Loucy (cell line): ENCODE data around the gene VTI1B.

Experiments used
- H2AFZ ChIP-seq: fragments of 200-600 bp; sonication (generic); 2 replicates; pipeline ENCODE4 v1.6.0; 2016; ENCODE audit warnings: antibody characterized with exemption, mild to moderate bottlenecking, low read length, moderate library complexity
- H3F3A ChIP-seq: fragments of 200-600 bp; 2 replicates; pipeline ENCODE4 v1.6.0; 2016; ENCODE audit warnings: antibody characterized with exemption, low read depth, mild to moderate bottlenecking
- H3K27me3 ChIP-seq: fragments of 200-600 bp; sonication (generic); 2 replicates; pipeline ENCODE4 v1.6.1; 2014; ENCODE audit warnings: low read length, mild to moderate bottlenecking; ENCODE audit not compliant: insufficient read depth, poor library complexity, severe bottlenecking
- H3K36me3 ChIP-seq: fragments of 200-600 bp; sonication (generic); 2 replicates; pipeline ENCODE4 v1.6.1; 2016; ENCODE audit warnings: low read length; ENCODE audit not compliant: insufficient read depth
- H3K4me1 ChIP-seq: fragments of 200-600 bp; sonication (generic); 2 replicates; pipeline ENCODE4 v1.5.1; 2014; ENCODE audit warnings: low read length, mild to moderate bottlenecking; ENCODE audit not compliant: insufficient read depth, poor library complexity, severe bottlenecking
- H3K4me2 ChIP-seq: fragments of 200-600 bp; sonication (generic); 2 replicates; pipeline ENCODE4 v1.6.0; 2014; ENCODE audit warnings: antibody characterized with exemption, low read length, low read depth, mild to moderate bottlenecking; ENCODE audit not compliant: poor library complexity, severe bottlenecking
- H3K4me3 ChIP-seq: fragments of 200-600 bp; sonication (generic); 2 replicates; pipeline ENCODE4 v1.5.1; 2014; ENCODE audit warnings: low read length, mild to moderate bottlenecking, mixed read lengths; ENCODE audit not compliant: poor library complexity, severe bottlenecking
- H3K79me2 ChIP-seq: fragments of 200-600 bp; sonication (generic); 2 replicates; pipeline ENCODE4 v1.6.1; 2014; ENCODE audit warnings: low read length; ENCODE audit not compliant: insufficient read depth
- H3K9ac ChIP-seq: fragments of 200-600 bp; sonication (generic); 2 replicates; pipeline ENCODE4 v1.6.0; 2014; ENCODE audit warnings: mild to moderate bottlenecking, low read depth, low read length, moderate library complexity; ENCODE audit not compliant: poor library complexity, severe bottlenecking
- H3K9me2 ChIP-seq: fragments of 200-600 bp; sonication (generic); replicated peaks from 2 replicates; pipeline ENCODE4 v1.6.1; 2016; ENCODE audit warnings: low read depth, low read length, mixed read lengths
- H3K9me3 ChIP-seq: fragments of 200-600 bp; sonication (generic); 2 replicates; pipeline ENCODE4 v1.6.1; 2014; ENCODE audit warnings: mild to moderate bottlenecking, antibody characterized with exemption, low read length, low read depth; ENCODE audit not compliant: insufficient read depth
- H4K20me1 ChIP-seq: fragments of 200-600 bp; sonication (generic); 2 replicates; pipeline ENCODE4 v1.6.0; 2014; ENCODE audit warnings: antibody characterized with exemption, low read length, mild to moderate bottlenecking; ENCODE audit not compliant: insufficient read depth, poor library complexity, severe bottlenecking
- CTCF ChIP-seq: fragments of 200-600 bp; sonication (generic); conservative IDR thresholded peaks from 2 replicates; pipeline ENCODE4 v1.5.1; 2014; ENCODE audit warnings: mild to moderate bottlenecking, antibody characterized with exemption, low read length
- EZH2phosphoT487 ChIP-seq: fragments of 200-600 bp; IDR thresholded peaks from 2 replicates; pipeline ENCODE4 v1.6.1; 2018; ENCODE audit warnings: antibody characterized with exemption, mild to moderate bottlenecking, moderate library complexity, borderline replicate concordance

VTI1B gene

DNA sequence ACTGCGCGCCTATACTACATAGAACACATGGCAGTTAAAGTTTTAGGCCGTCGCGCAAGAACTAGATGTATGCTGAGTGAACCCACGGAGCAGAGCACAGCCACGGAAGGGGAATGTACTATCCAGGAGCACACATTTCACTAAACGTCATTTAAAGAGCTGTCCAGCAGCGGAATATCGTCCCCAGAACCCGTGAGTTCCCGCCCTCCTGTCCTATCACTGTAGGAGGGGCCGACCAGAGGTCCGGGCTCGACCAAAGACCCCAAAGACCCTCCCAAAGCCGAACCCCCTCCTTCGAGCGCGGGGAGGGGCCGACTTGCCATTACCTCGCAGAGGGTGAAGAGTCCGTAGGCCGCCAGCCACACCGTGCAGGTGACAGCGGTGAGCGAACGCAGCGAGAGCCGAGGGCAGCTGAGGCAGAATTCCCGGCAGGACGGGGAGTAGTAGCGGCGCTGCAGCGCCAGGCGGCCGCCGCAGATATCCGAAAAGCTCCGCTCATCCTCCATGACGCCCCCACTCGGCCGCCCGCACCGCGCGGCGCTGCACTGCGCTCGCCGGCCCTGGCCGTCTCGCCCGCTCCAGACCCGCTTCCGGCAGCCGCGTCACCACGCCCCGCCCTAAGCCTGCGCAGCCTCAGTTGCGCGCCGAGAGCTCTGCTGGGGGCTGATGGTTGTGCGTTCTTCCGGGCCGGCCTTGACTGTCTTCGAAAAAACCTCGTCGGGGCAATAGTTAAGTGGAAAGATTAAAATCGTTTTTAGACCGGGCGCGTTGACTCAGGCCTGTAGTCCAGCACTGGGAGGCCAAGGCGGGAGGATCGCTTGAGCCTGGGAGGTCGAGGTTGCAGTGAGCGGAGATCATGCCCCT, 74.5 kb downstream of the VTI1B start, which contains the start of gene PIGH:
Gene PIGH (minus strand): TSS at position 571 of the 864 bp plus-strand sequence. CDS start 65 bp downstream, at position 506.
- no peak for TF ChIP-seq EZH2phosphoT487
- peak; percentile 52 for TF ChIP-seq CTCF
- H3K4me2 ChIP-seq = peak within 1 kb of the TSS; percentile 82
- no peaks in the 10 kb centered on the region for H4K20me1 ChIP-seq
- H3K27me3 ChIP-seq = peaks cover 25% of the 10 kb centered on the region
- H3K9me3 ChIP-seq = no peaks in the 10 kb centered on the region
- no peaks in the 10 kb centered on the region for H3K36me3 ChIP-seq
- H3F3A ChIP-seq = no peaks in the 10 kb centered on the region
- peaks cover 22% of the 10 kb centered on the region for H3K79me2 ChIP-seq
- no peaks in the 10 kb centered on the region for H3K9me2 ChIP-seq
- H2AFZ ChIP-seq = peak within 1 kb of the TSS; percentile 96
- H3K4me3 ChIP-seq = peak within 1 kb of the TSS; percentile 86
- peak within 1 kb of the TSS; percentile 68 for H3K9ac ChIP-seq
- H3K4me1 ChIP-seq = peaks cover 23% of the 10 kb centered on the region
